OCI-LY3 (cell line): Measurements from ENCODE around the gene CCL8.

Experiments used
- H2AFZ ChIP-seq: fragments of 200-600, 300-600 bp; shearing (Covaris generic); 2 replicates; pipeline ENCODE4 v1.6.0; 2014; ENCODE audit warnings: antibody characterized with exemption, low read depth, low read length
- H3K27ac ChIP-seq: fragments of 200-600, 300-600 bp; sonication (generic); 2 replicates; pipeline ENCODE4 v1.5.1; 2014; ENCODE audit warnings: mild to moderate bottlenecking, low read length, moderate library complexity, mixed read lengths
- H3K27me3 ChIP-seq: fragments of 200-600, 300-600 bp; sonication (generic); 2 replicates; pipeline ENCODE4 v1.6.1; 2014; ENCODE audit warnings: low read depth, low read length, mixed read lengths
- H3K36me3 ChIP-seq: fragments of 200-600, 300-600 bp; sonication (generic); replicated peaks from 2 replicates; pipeline ENCODE3; 2014; ENCODE audit warnings: low read depth, low read length, mixed read lengths
- H3K4me1 ChIP-seq: fragments of 300-600, 200-600 bp; sonication (generic); 2 replicates; pipeline ENCODE4 v1.6.1; 2014; ENCODE audit warnings: low read length, mixed read lengths
- H3K4me2 ChIP-seq: fragments of 200-600, 300-600 bp; sonication (generic); 2 replicates; pipeline ENCODE4 v1.6.1; 2014; ENCODE audit warnings: low read length, mixed read lengths
- H3K4me3 ChIP-seq: fragments of 300-600, 200-600 bp; sonication (generic); 2 replicates; pipeline ENCODE4 v1.5.1; 2014; ENCODE audit warnings: antibody characterized with exemption, mild to moderate bottlenecking, low read length, moderate library complexity
- H3K79me2 ChIP-seq: fragments of 300-600, 200-600 bp; shearing (Covaris generic); 2 replicates; pipeline ENCODE4 v1.6.1; 2014; ENCODE audit warnings: mild to moderate bottlenecking, low read length, mixed read lengths
- H3K9ac ChIP-seq: fragments of 300-600, 200-600 bp; shearing (Covaris generic); 2 replicates; pipeline ENCODE4 v1.6.0; 2014; ENCODE audit warnings: mild to moderate bottlenecking, low read length, moderate library complexity
- H3K9me3 ChIP-seq: fragments of 200-600, 300-600 bp; shearing (Covaris generic); 2 replicates; pipeline ENCODE4 v1.6.1; 2014; ENCODE audit warnings: low read length, mixed read lengths; ENCODE audit not compliant: insufficient read depth
- H4K20me1 ChIP-seq: fragments of 200-600, 300-600 bp; sonication (generic); 2 replicates; pipeline ENCODE4 v1.6.1; 2016; ENCODE audit warnings: low read length, mixed read lengths; ENCODE audit not compliant: insufficient read depth
- CTCF ChIP-seq: fragments of 200-600, 300-600 bp; sonication (generic); IDR thresholded peaks from 2 replicates; pipeline ENCODE4 v1.5.1; 2014; ENCODE audit warnings: antibody characterized with exemption, low read length, low read depth
- EZH2phosphoT487 ChIP-seq: fragments of 200-600 bp; shearing (Covaris generic); IDR thresholded peaks from 2 replicates; pipeline ENCODE4 v1.6.1; 2018; ENCODE audit warnings: antibody characterized with exemption, mixed run types, low read depth

The CCL8 gene

GRCh38 chr17:34363183-34363661, 44.0 kb downstream of the CCL8 start, which contains the start of gene CCL1:
Gene CCL1, minus strand, starts transcription at chr17:34363233. Its CDS starts 72 bp downstream, at chr17:34363161.
- Histone ChIP-seq H3K4me2 (no peak within 1 kb of the TSS), H3K27ac (no peak within 1 kb of the TSS), H2AFZ (no peak within 1 kb of the TSS), H3K27me3 (peaks cover 90% of the 10 kb centered on the region), H3K36me3 (no peaks in the 10 kb centered on the region), H3K9ac (no peak within 1 kb of the TSS), H4K20me1 (peaks cover 40% of the 10 kb centered on the region), H3K4me1 (peaks cover 16% of the 10 kb centered on the region), H3K79me2 (no peaks in the 10 kb centered on the region), H3K9me3 (no peaks in the 10 kb centered on the region), H3K4me3 (no peak within 1 kb of the TSS)
- no peak for TF ChIP-seq CTCF
- no peak for TF ChIP-seq EZH2phosphoT487

GRCh38 chr17:34364751-34365150, 45.5 kb downstream of the CCL8 start:
- no peak overlapping the region for H3K4me2 ChIP-seq
- no peaks in the 10 kb centered on the region for H3K9me3 ChIP-seq
- H3K27me3 ChIP-seq = peaks cover 93% of the 10 kb centered on the region
- H3K36me3 ChIP-seq = no peaks in the 10 kb centered on the region
- H4K20me1 ChIP-seq = peaks cover 50% of the 10 kb centered on the region
- H3K4me3 ChIP-seq = no peak overlapping the region
- no peak overlapping the region for H3K9ac ChIP-seq
- H2AFZ ChIP-seq = no peak overlapping the region
- peaks cover 25% of the 10 kb centered on the region for H3K4me1 ChIP-seq
- H3K27ac ChIP-seq = no peak overlapping the region
- H3K79me2 ChIP-seq = no peaks in the 10 kb centered on the region
- TF ChIP-seq EZH2phosphoT487 (no peak), CTCF (no peak)

- Histone ChIP-seq H3K9ac (no peak overlapping the region), H3K4me2 (no peak overlapping the region), H3K27ac (no peak overlapping the region), H4K20me1 (peaks cover 54% of the 10 kb centered on the region), H3K4me3 (no peak overlapping the region), H2AFZ (no peak overlapping the region), H3K27me3 (peaks cover 91% of the 10 kb centered on the region), H3K79me2 (no peaks in the 10 kb centered on the region), H3K4me1 (peaks cover 31% of the 10 kb centered on the region), H3K9me3 (no peaks in the 10 kb centered on the region), H3K36me3 (no peaks in the 10 kb centered on the region)
- TF ChIP-seq EZH2phosphoT487 (no peak), CTCF (no peak)
These were observed 46.1 kb downstream of the CCL8 start for GRCh38 chr17:34365340-34365739.

GRCh38 chr17:34366010-34366409, 46.8 kb downstream of the CCL8 start:
- Histone ChIP-seq H3K4me3 (no peak overlapping the region), H4K20me1 (peaks cover 61% of the 10 kb centered on the region), H3K36me3 (no peaks in the 10 kb centered on the region), H3K9ac (no peak overlapping the region), H3K27ac (no peak overlapping the region), H3K4me1 (peaks cover 37% of the 10 kb centered on the region), H3K9me3 (no peaks in the 10 kb centered on the region), H3K79me2 (no peaks in the 10 kb centered on the region), H3K4me2 (no peak overlapping the region), H2AFZ (no peak overlapping the region), H3K27me3 (peaks cover 85% of the 10 kb centered on the region)
- no peak for TF ChIP-seq EZH2phosphoT487
- no peak for TF ChIP-seq CTCF
